Embryonic facial prominence (tissue), 1 donor: ENCODE data around the gene WDR4.
"Not testable (repeated sequence)": the region's sequence is repeated elsewhere in the genome, so short reads cannot be mapped to it uniquely, and the experiment has no call there.

Source experiments
- DNase-seq: peaks from one replicate; pipeline ENCODE4 v3.0.0-alpha.2; 2016; ENCODE audit errors: extremely low spot score

WDR4 gene

GRCh38 chr21:42875811-42876210 is 3.5 kb downstream of the WDR4 start:
- not testable (repeated sequence) for DNase-seq

GRCh38 chr21:42873096-42873495 is 6.2 kb downstream of the WDR4 start:
- DNase-seq, result no peak

GRCh38 chr21:42868196-42868595 is 11.1 kb downstream of the WDR4 start:
- DNase-seq, result no peak

GRCh38 chr21:42865776-42866160 is 13.6 kb downstream of the WDR4 start:
- DNase-seq, result no peak

GRCh38 chr21:42864815-42865775 is 14.2 kb downstream of the WDR4 start:
- DNase-seq, result no peak

- DNase-seq, result no peak
Observed at GRCh38 chr21:42864286-42864685, 15.1 kb downstream of the WDR4 start.

- no peak for DNase-seq
Observed at GRCh38 chr21:42863504-42863870, 15.9 kb downstream of the WDR4 start.

- no peak for DNase-seq
Observed at GRCh38 chr21:42862774-42863503, 16.4 kb downstream of the WDR4 start.

- DNase-seq, result no peak
Observed at GRCh38 chr21:42861848-42862400, 17.4 kb downstream of the WDR4 start.

- DNase-seq, result no peak
Observed at GRCh38 chr21:42861311-42861847, 18.0 kb downstream of the WDR4 start.

GRCh38 chr21:42860345-42860744 is 19.0 kb downstream of the WDR4 start:
- DNase-seq, result no peak

- no peak for DNase-seq
Observed at GRCh38 chr21:42859891-42860230, 19.5 kb downstream of the WDR4 start.

GRCh38 chr21:42858957-42859890 is 20.1 kb downstream of the WDR4 start:
- no peak for DNase-seq

GRCh38 chr21:42858185-42858847 is 21.0 kb downstream of the WDR4 start:
- DNase-seq, result no peak

GRCh38 chr21:42857216-42857615 is 22.1 kb downstream of the WDR4 start:
- no peak for DNase-seq

- no peak for DNase-seq
Observed at GRCh38 chr21:42855937-42856335, 23.4 kb downstream of the WDR4 start.

GRCh38 chr21:42855171-42855936 is 24.0 kb downstream of the WDR4 start:
- no peak for DNase-seq

- no peak for DNase-seq
Observed at GRCh38 chr21:42854246-42855010, 24.9 kb downstream of the WDR4 start.

GRCh38 chr21:42853621-42854020 is 25.7 kb downstream of the WDR4 start:
- no peak for DNase-seq
